Activated naive CD8-positive, alpha-beta T cell treated with anti-CD3 and anti-CD28 coated beads, Interleukin-2, amount 50 U/mL, for 24 hours (primary cell): ENCODE results near the gene TULP3.
A peak's percentile ranks its signal among the peaks of the same experiment; 100 is the strongest.
"Not testable (repeated sequence)": the region's sequence is repeated elsewhere in the genome, so short reads cannot be mapped to it uniquely, and the experiment has no call there.

Experiments
- ATAC-seq: fragments of 150-1000 bp; cut with Tn5 transposase; one replicate; pipeline ENCODE4 v1.10.0; 2021
- DNase-seq: peaks from one replicate; pipeline ENCODE4 v3.0.0; 2021
- H3K27ac Mint-ChIP-seq: one replicate; pipeline ENCODE4 v1.8.0; 2021; ENCODE audit warnings: mild to moderate bottlenecking, mixed read lengths
- H3K27me3 Mint-ChIP-seq: one replicate; pipeline ENCODE4 v1.8.0; 2021; ENCODE audit warnings: mixed read lengths
- H3K36me3 Mint-ChIP-seq: one replicate; pipeline ENCODE4 v1.8.0; 2021; ENCODE audit warnings: low read depth, mixed read lengths
- H3K4me1 Mint-ChIP-seq: one replicate; pipeline ENCODE4 v1.8.0; 2021; ENCODE audit warnings: mixed read lengths
- H3K4me3 Mint-ChIP-seq: one replicate; pipeline ENCODE4 v1.8.0; 2021; ENCODE audit warnings: mild to moderate bottlenecking, moderate library complexity, mixed read lengths
- H3K9me3 Mint-ChIP-seq: one replicate; pipeline ENCODE4 v1.8.0; 2021; ENCODE audit warnings: mixed read lengths

The TULP3 gene

GRCh38 chr12:2860170-2860569 lies 30.5 kb upstream of the TULP3 start:
- no peaks in the 10 kb centered on the region for H3K9me3 Mint-ChIP-seq
- no peak overlapping the region for H3K27ac Mint-ChIP-seq
- no peak overlapping the region for H3K4me3 Mint-ChIP-seq
- DNase-seq (no peak), ATAC-seq (no peak)
- H3K4me1 Mint-ChIP-seq = peaks cover 1% of the 10 kb centered on the region
- H3K36me3 Mint-ChIP-seq = peaks cover 45% of the 10 kb centered on the region
- H3K27me3 Mint-ChIP-seq = no peaks in the 10 kb centered on the region

- ATAC-seq (no peak), DNase-seq (no peak)
- no peak overlapping the region for H3K27ac Mint-ChIP-seq
- peaks cover 8% of the 10 kb centered on the region for H3K4me1 Mint-ChIP-seq
- peaks cover 61% of the 10 kb centered on the region for H3K36me3 Mint-ChIP-seq
- no peaks in the 10 kb centered on the region for H3K9me3 Mint-ChIP-seq
- no peaks in the 10 kb centered on the region for H3K27me3 Mint-ChIP-seq
- no peak overlapping the region for H3K4me3 Mint-ChIP-seq
These were observed 27.8 kb upstream of the TULP3 start for GRCh38 chr12:2862876-2863275.

GRCh38 chr12:2863402-2863801 lies 27.3 kb upstream of the TULP3 start:
- not testable (repeated sequence) for ATAC-seq, H3K4me3 Mint-ChIP-seq, H3K27me3 Mint-ChIP-seq, DNase-seq, H3K9me3 Mint-ChIP-seq, H3K27ac Mint-ChIP-seq
- H3K36me3 Mint-ChIP-seq = peaks cover 61% of the 10 kb centered on the region
- peaks cover 13% of the 10 kb centered on the region for H3K4me1 Mint-ChIP-seq

GRCh38 chr12:2864198-2864597 lies 26.5 kb upstream of the TULP3 start:
- DNase-seq (no peak), ATAC-seq (no peak)
- Mint-ChIP-seq H3K4me3 (no peak overlapping the region), H3K27ac (no peak overlapping the region), H3K36me3 (peaks cover 63% of the 10 kb centered on the region), H3K9me3 (no peaks in the 10 kb centered on the region), H3K4me1 (peaks cover 19% of the 10 kb centered on the region), H3K27me3 (no peaks in the 10 kb centered on the region)

- peaks cover 54% of the 10 kb centered on the region for H3K36me3 Mint-ChIP-seq
- not testable (repeated sequence) for DNase-seq, H3K27ac Mint-ChIP-seq, ATAC-seq, H3K9me3 Mint-ChIP-seq, H3K4me3 Mint-ChIP-seq, H3K27me3 Mint-ChIP-seq
- peaks cover 19% of the 10 kb centered on the region for H3K4me1 Mint-ChIP-seq
These were observed 21.6 kb upstream of the TULP3 start for GRCh38 chr12:2868986-2869632.

GRCh38 chr12:2876431-2877046 lies 14.2 kb upstream of the TULP3 start:
- Mint-ChIP-seq H3K9me3 (no peaks in the 10 kb centered on the region), H3K4me1 (peaks cover 32% of the 10 kb centered on the region)
- peak; percentile 70 for ATAC-seq

GRCh38 chr12:2877047-2877952 lies 13.4 kb upstream of the TULP3 start, which contains the start of the genes FOXM1 and RHNO1:
Gene FOXM1 (minus strand): TSS chr12:2877174. CDS start chr12:2874478, 2,696 bp downstream.
Gene RHNO1 (plus strand): TSS chr12:2877223. CDS start chr12:2885367, 8,144 bp downstream.
- peaks cover 34% of the 10 kb centered on the region for H3K4me1 Mint-ChIP-seq
- DNase-seq (peak; percentile 88), ATAC-seq (peak; percentile 76)
- H3K27ac Mint-ChIP-seq = peak within 1 kb of the TSS; percentile 97
- peak within 1 kb of the TSS; percentile 99 for H3K4me3 Mint-ChIP-seq
- no peaks in the 10 kb centered on the region for H3K9me3 Mint-ChIP-seq
- H3K27me3 Mint-ChIP-seq = no peaks in the 10 kb centered on the region
- H3K36me3 Mint-ChIP-seq = peaks cover 43% of the 10 kb centered on the region

More at GRCh38 chr12:2876431-2877046, 14.2 kb upstream of the TULP3 start:
- DNase-seq = peak; percentile 36
- Mint-ChIP-seq H3K27ac (peak overlapping the region; percentile 97), H3K27me3 (no peaks in the 10 kb centered on the region), H3K4me3 (peak overlapping the region; percentile 99), H3K36me3 (peaks cover 47% of the 10 kb centered on the region)

- H3K4me1 Mint-ChIP-seq = peaks cover 34% of the 10 kb centered on the region
- H3K36me3 Mint-ChIP-seq = peaks cover 42% of the 10 kb centered on the region
- H3K27ac Mint-ChIP-seq = peak overlapping the region; percentile 97
- ATAC-seq (no peak), DNase-seq (no peak)
- peak overlapping the region; percentile 99 for H3K4me3 Mint-ChIP-seq
- no peaks in the 10 kb centered on the region for H3K9me3 Mint-ChIP-seq
- no peaks in the 10 kb centered on the region for H3K27me3 Mint-ChIP-seq
These were observed 12.5 kb upstream of the TULP3 start for GRCh38 chr12:2877953-2878732.

GRCh38 chr12:2879853-2880252 lies 10.8 kb upstream of the TULP3 start:
- Mint-ChIP-seq H3K36me3 (peaks cover 37% of the 10 kb centered on the region), H3K27ac (peak overlapping the region; percentile 73), H3K27me3 (no peaks in the 10 kb centered on the region), H3K9me3 (no peaks in the 10 kb centered on the region), H3K4me1 (peaks cover 37% of the 10 kb centered on the region), H3K4me3 (peak overlapping the region; percentile 25)
- DNase-seq (no peak), ATAC-seq (peak; percentile 29)

- ATAC-seq = no peak
- Mint-ChIP-seq H3K4me1 (peaks cover 18% of the 10 kb centered on the region), H3K4me3 (no peak overlapping the region), H3K27me3 (no peaks in the 10 kb centered on the region), H3K36me3 (peaks cover 36% of the 10 kb centered on the region), H3K9me3 (no peaks in the 10 kb centered on the region), H3K27ac (no peak overlapping the region)
- DNase-seq = no peak
These were observed 5.9 kb upstream of the TULP3 start for GRCh38 chr12:2884810-2885209.

- Mint-ChIP-seq H3K4me1 (peaks cover 28% of the 10 kb centered on the region), H3K27me3 (no peaks in the 10 kb centered on the region), H3K4me3 (no peak overlapping the region), H3K27ac (no peak overlapping the region), H3K9me3 (no peaks in the 10 kb centered on the region), H3K36me3 (peaks cover 29% of the 10 kb centered on the region)
- ATAC-seq (no peak), DNase-seq (no peak)
These were observed 3.8 kb upstream of the TULP3 start for GRCh38 chr12:2886768-2887450.

- Mint-ChIP-seq H3K4me1 (peaks cover 34% of the 10 kb centered on the region), H3K9me3 (no peaks in the 10 kb centered on the region), H3K27ac (peak overlapping the region; percentile 87), H3K27me3 (no peaks in the 10 kb centered on the region), H3K4me3 (peak overlapping the region; percentile 89), H3K36me3 (peaks cover 22% of the 10 kb centered on the region)
- no peak for DNase-seq
- ATAC-seq = no peak
These were observed 697 bp upstream of the TULP3 start for GRCh38 chr12:2890001-2890387.

- no peaks in the 10 kb centered on the region for H3K9me3 Mint-ChIP-seq
- peaks cover 34% of the 10 kb centered on the region for H3K4me1 Mint-ChIP-seq
- H3K4me3 Mint-ChIP-seq = peak overlapping the region; percentile 89
- H3K27ac Mint-ChIP-seq = peak overlapping the region; percentile 87
- DNase-seq (peak; percentile 44), ATAC-seq (peak; percentile 2)
- H3K36me3 Mint-ChIP-seq = peaks cover 13% of the 10 kb centered on the region
- H3K27me3 Mint-ChIP-seq = no peaks in the 10 kb centered on the region
These were observed 756 bp downstream of the TULP3 start for GRCh38 chr12:2891240-2892053.
